ENCODE results near the gene VPS8.

- TF ChIP-seq POLR2A (IDR thresholded peaks at IDR 0.05; ENCODE audit: low read length) (no peak), GATA1 (IDR thresholded peaks at IDR 0.05; ENCODE audit: low read depth, low read length) (peak; percentile 88)
Measured at GRCh38 chr3:184827572-184827971, 15.6 kb downstream of the VPS8 start.

Measured in erythroblast (primary cell).